ENCODE measurements around the gene FIGLA.
"Not testable (repeated sequence)": the region's sequence is repeated elsewhere in the genome, so short reads cannot be mapped to it uniquely, and the experiment has no call there.

Gene FIGLA

DNA sequence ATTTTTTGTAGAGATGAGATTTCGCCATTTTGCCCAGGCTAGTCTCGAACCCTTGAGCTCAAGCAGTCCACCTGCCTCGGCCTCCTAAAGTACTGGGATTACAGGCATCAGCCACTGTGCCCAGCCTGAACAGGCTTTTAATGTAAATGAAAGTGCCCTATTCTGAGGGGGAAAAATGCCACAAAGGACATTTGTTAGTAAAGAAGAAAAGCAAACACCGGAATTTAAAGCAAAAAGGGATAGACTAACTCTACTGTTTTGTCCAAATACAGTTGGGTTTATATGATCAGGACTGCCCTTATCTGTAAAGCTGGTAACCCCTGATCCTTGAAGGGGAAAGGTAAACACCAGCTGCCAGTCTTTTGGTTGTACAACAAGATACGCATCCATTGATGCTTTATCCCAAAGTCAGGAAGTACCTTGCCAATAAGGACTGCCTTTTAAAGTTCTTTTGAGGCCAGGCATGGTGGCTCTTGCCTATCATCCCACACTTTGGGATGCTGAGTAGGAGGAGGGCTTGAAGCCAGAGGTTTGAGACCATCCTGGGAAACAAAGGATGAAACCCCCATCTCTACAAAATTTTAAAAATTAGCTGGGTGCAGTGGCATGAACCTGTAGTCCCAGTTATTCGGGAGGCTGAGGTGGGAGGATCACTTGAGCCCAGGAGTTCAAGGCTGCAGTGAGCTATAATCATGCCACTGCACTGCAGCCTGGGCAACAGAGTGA is 16.8 kb upstream of the FIGLA start:
- DNase-seq, result no peak

DNA sequence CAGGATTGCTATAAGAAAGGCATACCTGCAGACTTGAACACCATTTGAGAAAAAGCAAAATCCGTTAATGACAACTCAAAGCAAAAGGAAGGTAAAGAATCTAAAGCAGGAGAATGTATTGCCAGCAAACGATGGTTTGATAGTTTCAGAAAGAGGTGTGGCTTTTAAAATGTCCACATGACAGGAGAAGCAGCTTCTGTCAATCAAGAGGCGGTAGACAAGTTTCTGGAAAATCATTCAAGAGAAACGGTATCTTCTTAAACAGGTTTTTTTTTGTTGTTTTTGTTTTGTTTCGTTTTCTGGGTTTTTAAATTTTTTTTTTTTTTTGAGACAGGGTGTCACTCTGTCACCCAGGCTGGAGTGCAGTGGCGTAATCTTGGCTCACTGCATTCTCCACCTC is 16.2 kb upstream of the FIGLA start:
- DNase-seq, result no peak

DNA sequence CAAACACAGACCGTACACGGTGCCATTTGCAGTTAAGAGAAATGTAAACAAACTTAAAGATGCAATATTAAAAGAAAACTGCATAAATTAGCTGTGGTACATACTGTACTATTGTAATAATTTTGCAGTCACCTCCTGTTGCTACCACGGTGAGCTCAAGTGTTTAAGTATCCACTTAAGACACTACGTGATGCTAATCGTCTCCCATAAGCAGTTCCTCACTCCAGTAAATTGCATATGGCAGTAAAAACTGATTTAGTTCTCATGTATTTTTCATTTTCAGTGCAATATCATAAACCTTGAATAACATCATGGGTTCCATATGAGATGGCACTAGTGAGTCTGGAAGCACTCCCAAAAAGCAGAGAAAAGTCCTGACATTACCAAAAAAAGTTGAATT is 15.6 kb upstream of the FIGLA start:
- no peak for DNase-seq

DNA sequence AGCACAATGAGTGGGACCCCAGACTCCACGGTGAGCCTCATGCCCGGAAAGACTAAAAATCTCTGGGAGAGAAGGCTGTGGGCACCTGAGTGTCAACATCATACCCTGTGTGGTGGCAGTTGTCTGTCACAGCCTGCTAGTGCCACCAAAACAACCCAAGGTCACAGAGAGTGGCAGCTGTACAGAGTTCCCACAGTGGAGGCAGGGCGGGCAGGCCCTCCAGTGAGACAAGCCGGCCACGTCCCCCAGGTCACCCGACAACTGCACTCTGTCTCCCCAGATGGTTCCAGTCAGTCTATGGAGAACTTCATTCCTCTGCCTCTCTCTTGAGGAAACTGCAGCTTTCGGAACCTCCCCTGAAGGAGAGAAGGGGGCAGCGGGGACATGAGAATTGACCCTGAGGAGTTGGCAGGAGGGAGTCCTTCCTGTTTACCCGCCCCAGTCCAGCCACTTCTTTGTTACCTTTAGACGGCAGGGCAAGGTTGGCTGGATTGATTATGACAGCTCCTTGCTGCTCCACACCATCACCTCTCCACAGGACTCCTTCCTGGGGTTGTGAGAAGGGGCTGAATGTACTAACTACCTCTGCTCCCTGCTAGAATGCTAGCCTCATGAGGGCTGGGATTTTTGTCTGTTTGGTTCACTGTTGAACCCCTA is 11.3 kb upstream of the FIGLA start:
- DNase-seq, result no peak

DNA sequence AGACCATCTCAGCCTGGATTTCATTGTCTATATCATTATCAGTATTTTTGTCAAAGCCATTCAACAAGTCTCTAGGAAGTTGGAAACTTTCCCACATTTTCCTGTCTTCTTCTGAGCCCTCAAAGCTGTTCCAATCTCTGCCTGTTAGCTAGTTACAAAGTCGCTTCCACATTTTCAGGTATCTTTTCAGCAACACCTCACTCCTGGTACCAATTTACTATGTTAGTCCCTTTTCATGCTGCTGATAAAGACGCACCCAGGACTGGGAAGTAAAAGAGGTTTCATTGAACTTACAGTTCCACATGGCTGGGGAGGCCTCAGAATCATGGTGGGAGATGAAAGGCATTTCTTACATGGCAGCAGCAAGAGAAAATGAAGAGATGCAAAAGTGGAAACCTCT is 9.3 kb upstream of the FIGLA start:
- DNase-seq, result no peak

DNA sequence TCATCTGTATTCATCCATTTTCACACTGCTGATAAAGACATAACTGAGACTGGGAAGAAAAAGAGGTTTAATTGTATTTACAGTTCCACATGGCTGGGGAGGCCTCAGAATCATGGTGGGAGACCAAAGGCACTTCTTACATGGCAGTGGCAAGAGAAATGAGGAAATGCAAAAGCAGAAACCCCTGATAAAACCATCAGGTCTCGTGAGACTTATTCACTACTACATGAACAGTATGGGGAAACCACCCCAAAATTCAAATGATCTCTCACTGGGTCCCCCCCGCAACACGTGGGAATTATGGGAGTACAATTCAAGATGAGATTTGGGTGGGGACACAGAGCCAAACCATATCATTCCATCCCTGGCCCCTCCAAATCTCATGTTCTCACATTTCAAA is 7.6 kb upstream of the FIGLA start:
- not testable (repeated sequence) for DNase-seq

DNA sequence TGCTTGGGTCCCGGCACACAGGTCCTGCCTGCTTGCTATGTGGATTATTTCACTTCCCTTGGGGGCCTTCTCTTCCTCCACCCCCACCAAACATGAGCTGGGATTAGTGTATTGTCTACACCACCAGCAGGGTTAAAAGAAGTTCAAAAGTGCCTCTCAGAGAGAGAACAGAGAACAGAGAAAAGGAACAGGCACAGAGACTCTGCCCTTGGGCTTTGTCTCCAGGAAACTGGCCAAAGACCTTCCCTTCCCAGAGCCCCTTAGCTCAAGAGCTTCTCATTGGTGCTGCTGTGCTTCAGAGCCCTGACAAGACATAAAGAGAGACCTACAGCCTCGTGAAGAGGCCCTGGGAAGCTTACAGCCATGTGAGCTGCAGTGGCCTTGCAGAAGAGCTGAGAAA is 7.1 kb upstream of the FIGLA start:
- DNase-seq, result no peak

DNA sequence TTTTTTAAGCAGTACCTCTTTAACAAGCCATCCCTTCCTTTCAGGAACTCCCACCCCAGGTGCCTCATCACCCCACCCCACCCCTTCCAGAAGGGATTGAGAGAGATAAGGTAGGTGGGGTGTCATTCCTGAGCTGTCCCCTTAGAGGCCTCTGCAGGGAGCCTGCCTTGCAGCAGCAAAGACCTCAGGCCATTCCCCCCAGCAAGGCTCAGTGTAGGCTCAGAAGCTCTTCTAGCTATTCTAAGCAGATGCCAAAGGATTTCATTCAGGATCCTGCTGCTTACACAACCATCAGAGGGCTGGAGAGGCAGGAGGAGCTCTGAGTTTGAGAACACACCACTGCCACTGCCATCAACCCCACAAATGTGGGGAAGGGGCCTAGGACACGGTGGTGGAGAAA is 5.8 kb upstream of the FIGLA start:
- DNase-seq, result no peak

DNA sequence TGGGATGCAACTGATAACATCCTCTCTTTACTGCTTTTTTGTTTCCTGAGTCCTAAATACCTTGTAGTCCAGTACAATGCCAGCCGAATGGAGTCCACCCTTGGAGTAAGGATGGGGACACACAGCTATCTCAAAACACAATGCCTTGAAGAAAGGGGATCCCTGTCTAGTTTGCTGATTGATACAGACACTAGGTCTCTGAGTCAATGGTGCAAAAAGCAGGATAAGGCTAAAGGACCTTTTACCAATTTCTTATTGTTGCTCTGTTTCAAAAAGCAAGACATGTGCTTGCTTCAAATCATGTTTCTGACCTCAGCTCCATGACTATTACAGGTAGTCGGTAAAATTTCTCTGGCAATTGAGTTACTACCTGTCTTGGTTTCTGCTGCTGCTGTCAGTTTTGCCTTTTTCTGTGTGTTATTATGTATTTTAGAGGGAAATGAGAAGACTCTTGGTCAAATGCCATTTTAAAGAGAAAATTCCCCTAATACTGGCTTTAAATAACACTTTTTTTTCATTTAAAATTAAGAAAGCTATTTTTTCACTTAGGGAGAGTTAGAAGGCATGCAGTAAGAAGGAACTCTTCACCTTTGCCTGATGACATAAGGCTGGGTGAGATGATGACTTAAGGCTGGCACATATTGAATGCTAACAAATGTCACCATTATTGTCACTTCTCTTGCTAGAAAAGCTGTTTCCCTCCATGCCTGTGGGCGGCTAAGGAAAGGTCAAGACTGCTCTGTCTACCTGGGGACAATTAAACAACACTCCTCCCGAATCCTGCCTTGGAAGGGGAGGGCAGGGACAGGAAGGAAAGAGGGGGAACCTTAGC is 4.9 kb upstream of the FIGLA start:
- no peak for DNase-seq

DNA sequence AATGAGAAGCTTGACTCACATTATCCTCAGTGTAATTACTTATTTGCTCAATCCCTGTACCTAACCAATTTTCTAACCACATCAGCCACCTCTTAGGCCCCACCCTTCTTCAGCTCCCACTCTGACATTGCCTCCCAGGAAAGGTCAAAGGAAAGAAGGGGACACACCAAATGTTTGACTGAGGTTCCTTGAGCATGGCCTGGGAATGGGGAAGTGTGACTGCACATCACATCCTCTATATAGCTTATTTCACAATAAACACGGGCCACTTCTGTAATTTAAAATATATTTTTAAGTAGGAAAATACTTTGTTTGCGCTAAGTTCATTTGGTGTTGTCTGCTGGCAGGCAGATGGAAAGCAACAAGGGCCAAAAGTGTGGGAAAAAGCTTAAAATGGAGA is 3.0 kb upstream of the FIGLA start:
- DNase-seq, result no peak

DNA sequence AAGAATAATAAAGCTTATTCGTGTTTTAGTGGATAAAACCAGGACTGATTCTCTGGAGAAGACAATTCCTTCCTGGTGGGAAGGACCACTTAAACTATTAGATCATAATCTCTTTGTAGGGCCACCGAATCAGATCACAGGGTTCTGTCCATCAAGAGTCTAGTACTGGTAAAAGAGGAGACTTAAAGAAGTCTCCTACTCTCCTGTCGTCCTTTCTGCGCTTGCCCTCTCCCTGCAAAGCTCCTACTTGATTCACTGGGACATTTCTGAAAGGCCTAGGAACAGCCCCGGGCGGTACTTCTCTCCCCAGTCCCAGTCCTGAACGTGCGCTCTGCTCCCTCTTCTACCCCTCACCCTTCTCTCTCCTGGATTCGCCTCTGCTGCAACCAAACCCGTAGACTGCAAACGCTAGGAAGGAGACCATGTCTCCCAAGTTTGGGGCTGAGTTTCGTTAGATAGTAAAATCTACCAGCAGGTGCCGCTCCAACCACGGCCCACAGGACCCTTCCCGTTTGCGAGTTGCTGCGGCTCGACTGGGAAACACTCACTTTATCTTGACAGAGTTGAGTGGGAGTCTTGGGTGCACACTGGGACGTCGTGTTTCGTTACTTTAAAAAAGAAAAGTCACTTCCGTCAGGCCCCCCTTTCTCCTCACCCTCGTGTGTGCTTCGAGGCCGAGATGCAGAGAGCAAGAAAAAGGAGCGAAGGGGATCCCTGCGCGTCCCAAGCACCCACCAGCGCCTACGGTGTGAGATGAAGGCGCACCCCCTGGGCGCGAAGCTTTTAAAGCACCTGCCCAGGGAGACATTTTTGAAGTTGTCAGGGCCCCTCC is 923 bp downstream of the FIGLA start:
- DNase-seq, result no peak

DNA sequence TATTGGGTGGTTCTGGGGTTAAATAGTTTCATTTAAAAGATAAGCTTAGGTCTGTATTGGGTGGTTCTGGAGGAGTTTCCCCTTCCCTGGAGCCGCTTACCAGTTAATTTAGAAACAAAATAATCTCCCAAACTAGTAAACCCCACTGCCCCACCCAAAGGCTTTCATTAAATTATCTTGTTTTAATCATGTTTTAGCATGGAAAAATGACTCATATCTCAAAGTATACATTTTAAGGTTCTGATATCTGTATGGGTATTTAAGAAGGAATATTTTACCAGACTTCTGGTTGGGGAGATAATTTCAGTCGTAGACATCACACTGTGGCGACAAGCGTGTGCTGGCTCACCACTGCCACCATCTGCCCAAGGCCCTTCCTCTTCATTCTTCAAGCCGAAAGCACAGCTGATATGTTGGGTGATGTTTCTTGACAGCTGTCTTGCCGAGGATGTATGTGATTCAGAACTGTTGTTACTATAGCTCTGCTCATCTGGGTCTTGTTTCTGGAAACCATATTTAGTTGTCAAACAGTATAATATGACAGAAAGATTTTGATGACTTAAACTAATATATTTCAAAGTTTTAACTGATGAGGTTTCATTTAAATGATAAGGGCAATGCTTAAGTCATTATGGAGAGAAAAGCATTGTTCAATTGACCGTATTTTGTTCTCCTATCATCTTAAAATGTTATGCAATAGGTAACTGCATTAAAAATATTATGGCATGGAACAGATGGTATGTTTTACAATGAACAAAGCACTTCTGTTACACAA is 5.1 kb downstream of the FIGLA start:
- DNase-seq, result no peak

DNA sequence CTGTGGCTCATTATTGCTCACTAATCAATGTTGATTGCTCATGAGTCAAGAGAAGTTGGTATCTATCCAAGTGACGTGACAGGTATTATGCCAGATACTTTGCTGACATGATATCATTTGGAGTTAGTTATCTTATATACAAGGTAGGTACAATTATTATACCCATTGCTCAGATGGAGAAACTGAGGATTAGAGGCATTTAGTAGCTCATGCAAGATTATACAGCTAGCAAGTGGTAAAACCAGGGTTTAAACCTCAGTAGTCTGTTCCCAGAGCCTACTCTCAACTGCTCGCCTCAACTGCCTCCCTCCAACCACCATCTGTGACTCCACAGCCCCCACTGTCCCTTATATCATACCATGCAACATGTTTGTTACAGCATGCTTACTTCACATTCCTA is 6.1 kb downstream of the FIGLA start:
- DNase-seq, result no peak

DNA sequence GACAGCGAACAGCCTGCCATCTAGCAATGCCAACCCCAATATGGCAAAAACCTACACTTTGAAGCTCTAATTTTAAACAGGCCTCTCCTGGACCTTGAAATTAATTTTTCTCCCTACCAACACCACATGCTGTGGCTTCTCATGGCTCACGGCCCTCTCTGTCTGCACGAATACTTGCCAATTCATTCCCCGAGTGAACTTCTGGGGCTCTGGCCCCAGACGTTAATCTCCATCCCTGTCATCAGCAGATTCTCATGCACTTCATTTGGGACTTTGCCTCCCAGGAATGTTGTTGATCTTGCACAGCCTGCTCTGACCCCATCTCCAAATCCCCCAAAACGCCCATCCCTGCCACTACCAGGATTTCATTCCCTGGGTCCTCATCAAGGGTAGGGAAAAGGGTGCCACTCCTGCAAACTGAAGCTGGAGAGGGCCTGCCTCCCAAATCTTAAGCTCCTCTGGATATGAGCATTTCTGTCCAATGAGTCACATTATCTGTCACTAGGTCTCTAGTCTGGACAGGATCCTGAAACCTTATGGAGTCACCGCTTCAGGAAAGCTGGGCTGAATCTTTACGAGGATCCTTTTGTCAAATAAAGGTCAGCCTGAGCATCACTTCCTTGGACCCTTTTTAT is 10.4 kb downstream of the FIGLA start:
- DNase-seq, result no peak

DNA sequence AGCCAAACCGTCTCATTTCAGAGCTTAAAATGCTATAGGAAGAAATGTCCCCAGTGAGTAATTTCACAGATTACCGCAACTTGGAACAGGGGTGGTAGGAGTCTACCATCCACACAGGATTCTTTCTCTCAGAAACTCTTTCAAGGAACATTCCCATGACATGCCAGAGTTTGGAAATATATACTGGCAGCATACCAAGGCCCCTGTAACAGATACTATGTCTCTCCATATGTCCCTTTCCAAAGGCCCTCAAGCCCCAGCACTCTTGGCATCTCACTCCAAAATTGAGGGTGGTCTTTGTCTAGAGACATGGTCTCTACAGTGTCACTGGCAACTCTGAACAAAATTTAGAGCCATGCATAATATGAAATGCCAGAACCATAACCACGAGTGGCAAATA is 11.0 kb downstream of the FIGLA start:
- DNase-seq, result no peak

DNA sequence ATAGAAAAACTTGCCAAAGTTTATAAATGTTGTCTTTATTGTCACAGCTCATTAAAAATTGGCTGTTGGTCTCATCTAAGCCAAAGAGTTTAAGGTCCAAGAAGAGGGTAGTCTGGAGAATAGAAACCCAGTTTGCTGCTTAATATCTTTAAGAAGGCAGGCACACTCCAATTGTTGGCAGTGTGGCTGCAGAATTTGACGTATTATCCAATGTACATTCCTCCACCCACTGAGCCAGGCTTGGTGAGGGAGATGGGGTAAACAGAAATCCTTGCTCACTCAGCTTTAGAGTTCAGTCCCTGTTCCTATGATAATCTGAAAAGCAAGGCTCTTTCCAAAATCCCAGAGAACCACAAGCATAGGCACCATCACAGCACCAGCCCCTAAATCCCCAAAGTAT is 11.8 kb downstream of the FIGLA start:
- DNase-seq, result no peak

DNA sequence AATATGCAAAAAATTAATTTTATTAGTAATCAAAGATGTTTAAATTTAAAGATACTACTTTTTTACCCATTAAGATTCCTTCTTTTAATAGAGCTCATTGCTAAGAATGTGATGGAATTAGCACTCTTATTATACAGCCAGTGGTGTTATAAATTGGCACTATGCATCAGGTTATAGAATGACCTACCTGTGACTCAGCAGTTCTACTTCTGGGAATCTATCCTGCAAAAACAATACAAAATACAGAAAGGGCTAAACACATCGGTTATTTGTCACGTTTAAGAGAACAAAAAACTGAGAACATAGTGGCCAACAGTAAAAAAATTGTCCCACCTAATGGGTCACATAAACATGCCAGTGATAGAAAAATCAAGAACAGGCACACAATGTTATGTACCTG is 13.0 kb downstream of the FIGLA start:
- DNase-seq, result no peak

DNA sequence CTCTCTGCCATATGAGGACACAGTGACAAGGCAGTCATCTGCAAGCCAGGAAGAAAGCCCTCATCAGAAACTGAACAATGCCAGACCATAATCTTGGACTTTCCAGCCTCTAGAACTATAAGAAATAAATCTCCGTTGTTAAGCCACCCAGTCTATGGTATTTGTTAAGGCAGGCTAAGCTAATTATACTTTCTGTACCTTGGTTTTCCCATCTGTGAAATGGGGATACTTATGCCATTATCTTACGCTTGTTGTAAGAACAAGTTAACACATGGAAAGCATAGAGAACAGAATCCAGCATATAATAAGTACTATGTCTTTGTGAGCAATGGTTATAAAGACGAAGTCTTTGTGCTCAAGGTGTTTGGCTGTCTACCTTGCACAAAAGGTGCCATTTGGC is 14.2 kb downstream of the FIGLA start:
- no peak for DNase-seq

DNA sequence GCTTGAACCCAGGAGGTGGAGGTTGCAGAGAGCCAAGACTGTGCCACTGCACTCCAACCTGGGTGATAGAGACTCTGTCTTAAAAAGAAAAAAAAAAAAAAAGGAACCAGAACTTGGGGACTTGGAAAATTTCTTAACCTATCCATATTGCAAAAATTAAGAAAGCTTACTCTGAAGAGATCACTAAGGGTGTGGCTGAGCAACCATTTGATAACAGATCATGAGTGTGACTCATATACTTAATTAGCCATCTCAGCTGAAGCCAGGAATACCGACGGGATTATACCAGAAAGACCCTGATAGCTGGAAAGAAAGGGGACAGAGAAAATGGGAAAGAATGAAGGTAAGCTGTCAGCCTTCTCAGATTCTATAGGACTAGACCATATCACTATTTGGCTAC is 15.3 kb downstream of the FIGLA start:
- DNase-seq, result no peak

DNA sequence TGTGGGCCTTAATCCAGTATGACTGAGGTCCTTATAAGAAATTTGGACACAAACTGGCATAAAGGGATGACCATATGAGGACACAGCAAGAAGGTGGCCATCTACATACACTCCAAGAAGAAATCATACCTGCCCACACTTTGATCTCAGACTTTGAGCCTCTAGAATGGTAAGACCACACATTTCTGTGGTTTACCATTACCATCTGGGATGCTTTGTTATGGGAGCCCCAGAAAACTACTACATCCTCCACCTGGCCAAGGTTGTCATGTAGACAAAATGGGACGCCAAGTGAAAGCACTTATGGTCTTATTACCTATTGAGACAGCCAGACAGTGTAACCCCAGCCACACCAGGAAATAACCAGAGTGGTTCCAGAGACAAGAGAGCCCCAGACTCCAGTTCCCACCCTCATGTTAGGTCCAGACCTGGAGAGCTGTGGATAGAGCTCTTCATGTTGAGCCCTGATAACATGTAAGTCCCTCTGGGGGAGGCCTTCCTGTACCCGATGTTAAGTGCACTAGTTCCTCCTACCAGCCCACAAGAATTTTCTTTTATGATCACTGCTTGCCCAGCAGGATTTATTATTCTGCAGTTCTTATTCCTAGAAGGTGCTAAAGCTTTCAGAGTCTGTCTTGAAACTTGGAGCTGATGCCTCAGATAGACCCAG is 17.8 kb downstream of the FIGLA start:
- no peak for DNase-seq

DNA sequence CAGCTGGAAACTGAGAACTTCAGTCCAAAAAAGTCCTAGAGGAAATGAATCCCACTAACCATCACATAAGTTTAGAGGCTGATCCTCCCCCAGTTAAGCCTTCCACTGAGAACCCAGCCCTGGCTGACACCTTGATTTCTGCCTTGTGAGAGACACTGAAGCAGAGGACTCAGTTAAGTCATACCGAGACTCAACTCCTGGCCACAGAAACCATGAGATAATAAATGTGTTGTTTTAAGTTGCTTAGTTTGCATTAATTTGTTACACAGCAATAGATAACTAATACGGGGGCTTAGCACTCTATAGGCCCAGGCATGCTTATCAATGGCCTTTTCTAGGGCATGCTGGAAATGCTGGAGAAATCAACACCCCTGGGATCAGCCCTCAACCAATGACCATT is 19.0 kb downstream of the FIGLA start:
- no peak for DNase-seq

Measured in NCI-H2081 treated with DMSO at 0.1 percent for 48 hours (cell line).